ENCODE measurements around the gene PPP1R1B.

- TF ChIP-seq, protein P1, sequence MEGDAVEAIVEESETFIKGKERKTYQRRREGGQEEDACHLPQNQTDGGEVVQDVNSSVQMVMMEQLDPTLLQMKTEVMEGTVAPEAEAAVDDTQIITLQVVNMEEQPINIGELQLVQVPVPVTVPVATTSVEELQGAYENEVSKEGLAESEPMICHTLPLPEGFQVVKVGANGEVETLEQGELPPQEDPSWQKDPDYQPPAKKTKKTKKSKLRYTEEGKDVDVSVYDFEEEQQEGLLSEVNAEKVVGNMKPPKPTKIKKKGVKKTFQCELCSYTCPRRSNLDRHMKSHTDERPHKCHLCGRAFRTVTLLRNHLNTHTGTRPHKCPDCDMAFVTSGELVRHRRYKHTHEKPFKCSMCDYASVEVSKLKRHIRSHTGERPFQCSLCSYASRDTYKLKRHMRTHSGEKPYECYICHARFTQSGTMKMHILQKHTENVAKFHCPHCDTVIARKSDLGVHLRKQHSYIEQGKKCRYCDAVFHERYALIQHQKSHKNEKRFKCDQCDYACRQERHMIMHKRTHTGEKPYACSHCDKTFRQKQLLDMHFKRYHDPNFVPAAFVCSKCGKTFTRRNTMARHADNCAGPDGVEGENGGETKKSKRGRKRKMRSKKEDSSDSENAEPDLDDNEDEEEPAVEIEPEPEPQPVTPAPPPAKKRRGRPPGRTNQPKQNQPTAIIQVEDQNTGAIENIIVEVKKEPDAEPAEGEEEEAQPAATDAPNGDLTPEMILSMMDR (conservative IDR thresholded peaks at IDR 0.05): no peak
- no peak for TF ChIP-seq EZH2 (IDR thresholded peaks at IDR 0.05; ENCODE audit: low read depth)
Observed at GRCh38 chr17:39667262-39667944, 40.7 kb downstream of the PPP1R1B start.

All from PC-9 (cell line).